K562 (cell line): ENCODE measurements around the gene OVCA2. TPM values are rescaled to one million over a fixed set of nuclear protein-coding genes. Genes with fewer than 3 reads are reported as not detected.

ENCODE experiments used
- ATF6 ChIP-seq: sonication (generic); formaldehyde crosslinking; IDR thresholded peaks from 2 replicates; pipeline ENCODE4 v1.4.0; 2020; ENCODE audit warnings: mild to moderate bottlenecking, missing genetic modification reagents
- EGR1 ChIP-seq: fragments of 450-650 bp; conservative IDR thresholded peaks from 2 replicates; pipeline ENCODE4 v1.6.1; 2017; ENCODE audit warnings: mild to moderate bottlenecking
- HDAC8 ChIP-seq: fragments of 450-650 bp; IDR thresholded peaks from 2 replicates; pipeline ENCODE4 v1.6.1; 2016; ENCODE audit warnings: mild to moderate bottlenecking, missing genetic modification characterization, moderate library complexity, missing compliant biosample characterization
- KAT7 ChIP-seq: sonication (generic); formaldehyde crosslinking; IDR thresholded peaks from 2 replicates; pipeline ENCODE4 v1.8.0; 2022; ENCODE audit warnings: missing genetic modification reagents, mild to moderate bottlenecking, borderline replicate concordance
- NFXL1 ChIP-seq: fragments of 450-650 bp; formaldehyde crosslinking; IDR thresholded peaks from 2 replicates; pipeline ENCODE4 v1.4.0; 2021; ENCODE audit warnings: mild to moderate bottlenecking
- SIN3A ChIP-seq, 2 experiments: fragments of 150-350 bp in 1 of 2; IDR thresholded peaks; 2 replicates each; pipeline ENCODE4 v1.6.1; 2011 to 2016; ENCODE audit warnings: borderline replicate concordance in 2 of 2, low read depth in 2 of 2, low read length in 2 of 2, mild to moderate bottlenecking in 2 of 2, moderate library complexity in 2 of 2; ENCODE audit not compliant: control insufficient read depth in 1 of 2
- TEAD1 ChIP-seq, 2 experiments: fragments of 450-650 bp in 1 of 2; sonication (generic) in 1 of 2; formaldehyde crosslinking; IDR thresholded peaks; 2 replicates each; pipeline versions ENCODE4 v1.4.0 to v1.8.0; 2020 to 2022; ENCODE audit warnings: mild to moderate bottlenecking in 2 of 2, missing genetic modification reagents in 1 of 2
- XRCC3 ChIP-seq: fragments of 450-650 bp; IDR thresholded peaks from 2 replicates; pipeline ENCODE4 v1.6.1; 2017; ENCODE audit warnings: mild to moderate bottlenecking, moderate library complexity
- ZHX1 ChIP-seq: fragments of 150-350 bp; conservative IDR thresholded peaks from 2 replicates; pipeline ENCODE4 v1.6.1; 2014; ENCODE audit warnings: low read length
- ZKSCAN1 ChIP-seq: fragments of 150-350 bp; IDR thresholded peaks from 2 replicates; pipeline ENCODE4 v1.6.1; 2016; ENCODE audit warnings: low read depth, low read length
- polyA plus RNA-seq, 8 experiments: library from polyadenylated mRNA; depleted of rRNA in 4 of 8; stranded (reverse) in 5 of 8; unstranded in 3 of 8; fragments of >200 nt; fragmentation: Nextera tagmentation in 2 of 8; fragmentation: Illumina TruSeq in 1 of 8; extraction: Ambion mirVana in 2 of 8; extraction: Trizol in 1 of 8; gene quantifications; 2 replicates each; pipeline versions ENCODE4 v1.2.1 to v1.2.3, GENCODE V29; 2011 to 2014; ENCODE audit warnings: inconsistent platforms in 1 of 8, missing spikeins in 1 of 8
- total RNA-seq, 7 experiments: library from RNA; depleted of rRNA in 6 of 7; stranded (reverse); fragments of >200 nt in 6 of 7; fragmentation: Illumina TruSeq in 2 of 7; extraction: Trizol in 2 of 7; gene quantifications; 2 replicates each; pipeline versions ENCODE4 v1.2.1 to v1.2.3, GENCODE V29; 2011 to 2021; ENCODE audit warnings: low replicate concordance in 1 of 7
- TF ChIP-seq, protein P1 (sequence below): sonication (generic); formaldehyde crosslinking; IDR thresholded peaks from 2 replicates; pipeline ENCODE4 v1.8.0; 2022; ENCODE audit warnings: mild to moderate bottlenecking, missing genetic modification reagents
- TF ChIP-seq, protein P2 (sequence below), 2 experiments: fragments of 450-650 bp in 1 of 2; sonication (generic) in 1 of 2; formaldehyde crosslinking in 1 of 2; IDR thresholded peaks in 1 of 2; conservative IDR thresholded peaks in 1 of 2; 2 replicates each; pipeline versions ENCODE4 v1.6.1 to v1.8.1; 2016 to 2023; ENCODE audit warnings: mild to moderate bottlenecking in 2 of 2, moderate library complexity in 2 of 2, inconsistent platforms in 1 of 2, missing genetic modification reagents in 1 of 2
- TF ChIP-seq, protein P3 (sequence below), 3 experiments: fragments of 200-800 bp in 1 of 3; sonication (Bioruptor generic) in 1 of 3; sonication (generic) in 1 of 3; formaldehyde crosslinking in 1 of 3; IDR thresholded peaks; 2 replicates each; pipeline versions ENCODE4 v1.6.1 to v1.8.0; 2016 to 2022; ENCODE audit warnings: mild to moderate bottlenecking in 2 of 3, missing compliant biosample characterization in 2 of 3, missing genetic modification characterization in 2 of 3, missing genetic modification reagents in 1 of 3

OVCA2 gene
- total and polyA plus RNA-seq, 9 of the 15 experiments (the other 6 are each of a cell fraction or from before 2014, with no cell fraction given), result 3.0 to 23.7 (median 14.1) TPM

- no peak for TF ChIP-seq HDAC8 (tag)
- no peak for TF ChIP-seq KAT7 (CRISPR knock-in tag)
- TF ChIP-seq, protein P1, sequence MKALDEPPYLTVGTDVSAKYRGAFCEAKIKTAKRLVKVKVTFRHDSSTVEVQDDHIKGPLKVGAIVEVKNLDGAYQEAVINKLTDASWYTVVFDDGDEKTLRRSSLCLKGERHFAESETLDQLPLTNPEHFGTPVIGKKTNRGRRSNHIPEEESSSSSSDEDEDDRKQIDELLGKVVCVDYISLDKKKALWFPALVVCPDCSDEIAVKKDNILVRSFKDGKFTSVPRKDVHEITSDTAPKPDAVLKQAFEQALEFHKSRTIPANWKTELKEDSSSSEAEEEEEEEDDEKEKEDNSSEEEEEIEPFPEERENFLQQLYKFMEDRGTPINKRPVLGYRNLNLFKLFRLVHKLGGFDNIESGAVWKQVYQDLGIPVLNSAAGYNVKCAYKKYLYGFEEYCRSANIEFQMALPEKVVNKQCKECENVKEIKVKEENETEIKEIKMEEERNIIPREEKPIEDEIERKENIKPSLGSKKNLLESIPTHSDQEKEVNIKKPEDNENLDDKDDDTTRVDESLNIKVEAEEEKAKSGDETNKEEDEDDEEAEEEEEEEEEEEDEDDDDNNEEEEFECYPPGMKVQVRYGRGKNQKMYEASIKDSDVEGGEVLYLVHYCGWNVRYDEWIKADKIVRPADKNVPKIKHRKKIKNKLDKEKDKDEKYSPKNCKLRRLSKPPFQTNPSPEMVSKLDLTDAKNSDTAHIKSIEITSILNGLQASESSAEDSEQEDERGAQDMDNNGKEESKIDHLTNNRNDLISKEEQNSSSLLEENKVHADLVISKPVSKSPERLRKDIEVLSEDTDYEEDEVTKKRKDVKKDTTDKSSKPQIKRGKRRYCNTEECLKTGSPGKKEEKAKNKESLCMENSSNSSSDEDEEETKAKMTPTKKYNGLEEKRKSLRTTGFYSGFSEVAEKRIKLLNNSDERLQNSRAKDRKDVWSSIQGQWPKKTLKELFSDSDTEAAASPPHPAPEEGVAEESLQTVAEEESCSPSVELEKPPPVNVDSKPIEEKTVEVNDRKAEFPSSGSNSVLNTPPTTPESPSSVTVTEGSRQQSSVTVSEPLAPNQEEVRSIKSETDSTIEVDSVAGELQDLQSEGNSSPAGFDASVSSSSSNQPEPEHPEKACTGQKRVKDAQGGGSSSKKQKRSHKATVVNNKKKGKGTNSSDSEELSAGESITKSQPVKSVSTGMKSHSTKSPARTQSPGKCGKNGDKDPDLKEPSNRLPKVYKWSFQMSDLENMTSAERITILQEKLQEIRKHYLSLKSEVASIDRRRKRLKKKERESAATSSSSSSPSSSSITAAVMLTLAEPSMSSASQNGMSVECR (CRISPR knock-in tag), result peak; percentile 100
- no peak for TF ChIP-seq NFXL1
- TF ChIP-seq TEAD1 (CRISPR knock-in tag; IDR thresholded peaks at IDR 0.05), result peak in 1 of 2 experiments; percentile 64; a peak in 1 of 4 replicates
- TF ChIP-seq ZKSCAN1, result no peak
- TF ChIP-seq EGR1, result peak; percentile 96
- no peak for TF ChIP-seq XRCC3
- peak; percentile 34; the same call in 1 of the 2 replicates for TF ChIP-seq ATF6 (CRISPR knock-in tag)
- TF ChIP-seq, protein P2, sequence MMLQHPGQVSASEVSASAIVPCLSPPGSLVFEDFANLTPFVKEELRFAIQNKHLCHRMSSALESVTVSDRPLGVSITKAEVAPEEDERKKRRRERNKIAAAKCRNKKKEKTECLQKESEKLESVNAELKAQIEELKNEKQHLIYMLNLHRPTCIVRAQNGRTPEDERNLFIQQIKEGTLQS (IDR thresholded peaks at IDR 0.05), result no peak
- TF ChIP-seq, protein P2 (CRISPR knock-in tag; conservative IDR thresholded peaks at IDR 0.05), result no peak
- 0 out of 2 replicates have a peak, but pooled peaks have one; percentile 69 for TF ChIP-seq ZHX1
- TF ChIP-seq, protein P3, sequence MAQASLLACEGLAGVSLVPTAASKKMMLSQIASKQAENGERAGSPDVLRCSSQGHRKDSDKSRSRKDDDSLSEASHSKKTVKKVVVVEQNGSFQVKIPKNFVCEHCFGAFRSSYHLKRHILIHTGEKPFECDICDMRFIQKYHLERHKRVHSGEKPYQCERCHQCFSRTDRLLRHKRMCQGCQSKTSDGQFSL (CRISPR knock-in tag; IDR thresholded peaks at IDR 0.05), result no peak
- TF ChIP-seq, protein P3 (tag; IDR thresholded peaks at IDR 0.05), result no peak
- TF ChIP-seq SIN3A (IDR thresholded peaks at IDR 0.05; ENCODE audit: borderline replicate concordance in 2 of 2, control insufficient read depth in 1 of 2, low read depth in 2 of 2, low read length in 2 of 2), result peak; percentile 98 to 100
These were observed 11.7 kb upstream of the OVCA2 start, which contains the start of gene DPH1 (continued) for GRCh38 chr17:2029911-2030778.
